Fibroblast of pulmonary artery (primary cell): ENCODE measurements around the gene RUVBL2.

Source experiments
- DNase-seq: peaks from one replicate; pipeline ENCODE4 v3.0.0-alpha.2; 2010; ENCODE audit warnings: low read depth
- H3K4me3 ChIP-seq: replicated peaks from 2 replicates; pipeline ENCODE4 v1.5.1; 2011; ENCODE audit warnings: low read depth, mild to moderate bottlenecking, control low read depth, low read length, moderate library complexity
- TF ChIP-seq, protein P1 (sequence below): IDR thresholded peaks from 2 replicates; pipeline ENCODE4 v1.5.1; 2011; ENCODE audit warnings: mild to moderate bottlenecking, control low read depth, low read length, inconsistent platforms; ENCODE audit errors: missing control alignments

The RUVBL2 gene

DNA sequence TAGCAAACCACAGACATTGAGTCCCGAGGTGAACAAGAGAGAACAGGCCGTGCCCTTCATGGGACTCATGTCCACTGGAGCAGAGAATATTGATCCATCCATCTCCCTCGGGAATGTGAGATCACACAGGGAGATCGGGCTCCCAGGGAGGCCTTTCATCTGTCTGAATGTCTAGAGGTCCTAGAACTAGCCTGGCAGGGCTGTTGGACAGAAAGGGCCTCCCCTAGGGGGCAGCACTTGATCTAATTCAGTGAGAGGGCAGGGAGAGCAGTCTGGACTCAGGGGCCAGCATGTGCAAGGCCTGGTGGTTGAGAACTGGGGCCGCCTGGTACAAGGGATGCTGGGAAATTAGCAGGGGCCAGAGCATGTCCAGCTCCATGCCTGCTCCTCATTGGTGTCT, 4.3 kb downstream of the RUVBL2 start:
- no peak overlapping the region for H3K4me3 ChIP-seq
- peak; percentile 63 for DNase-seq
- TF ChIP-seq, protein P1, sequence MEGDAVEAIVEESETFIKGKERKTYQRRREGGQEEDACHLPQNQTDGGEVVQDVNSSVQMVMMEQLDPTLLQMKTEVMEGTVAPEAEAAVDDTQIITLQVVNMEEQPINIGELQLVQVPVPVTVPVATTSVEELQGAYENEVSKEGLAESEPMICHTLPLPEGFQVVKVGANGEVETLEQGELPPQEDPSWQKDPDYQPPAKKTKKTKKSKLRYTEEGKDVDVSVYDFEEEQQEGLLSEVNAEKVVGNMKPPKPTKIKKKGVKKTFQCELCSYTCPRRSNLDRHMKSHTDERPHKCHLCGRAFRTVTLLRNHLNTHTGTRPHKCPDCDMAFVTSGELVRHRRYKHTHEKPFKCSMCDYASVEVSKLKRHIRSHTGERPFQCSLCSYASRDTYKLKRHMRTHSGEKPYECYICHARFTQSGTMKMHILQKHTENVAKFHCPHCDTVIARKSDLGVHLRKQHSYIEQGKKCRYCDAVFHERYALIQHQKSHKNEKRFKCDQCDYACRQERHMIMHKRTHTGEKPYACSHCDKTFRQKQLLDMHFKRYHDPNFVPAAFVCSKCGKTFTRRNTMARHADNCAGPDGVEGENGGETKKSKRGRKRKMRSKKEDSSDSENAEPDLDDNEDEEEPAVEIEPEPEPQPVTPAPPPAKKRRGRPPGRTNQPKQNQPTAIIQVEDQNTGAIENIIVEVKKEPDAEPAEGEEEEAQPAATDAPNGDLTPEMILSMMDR: peak; percentile 58

DNA sequence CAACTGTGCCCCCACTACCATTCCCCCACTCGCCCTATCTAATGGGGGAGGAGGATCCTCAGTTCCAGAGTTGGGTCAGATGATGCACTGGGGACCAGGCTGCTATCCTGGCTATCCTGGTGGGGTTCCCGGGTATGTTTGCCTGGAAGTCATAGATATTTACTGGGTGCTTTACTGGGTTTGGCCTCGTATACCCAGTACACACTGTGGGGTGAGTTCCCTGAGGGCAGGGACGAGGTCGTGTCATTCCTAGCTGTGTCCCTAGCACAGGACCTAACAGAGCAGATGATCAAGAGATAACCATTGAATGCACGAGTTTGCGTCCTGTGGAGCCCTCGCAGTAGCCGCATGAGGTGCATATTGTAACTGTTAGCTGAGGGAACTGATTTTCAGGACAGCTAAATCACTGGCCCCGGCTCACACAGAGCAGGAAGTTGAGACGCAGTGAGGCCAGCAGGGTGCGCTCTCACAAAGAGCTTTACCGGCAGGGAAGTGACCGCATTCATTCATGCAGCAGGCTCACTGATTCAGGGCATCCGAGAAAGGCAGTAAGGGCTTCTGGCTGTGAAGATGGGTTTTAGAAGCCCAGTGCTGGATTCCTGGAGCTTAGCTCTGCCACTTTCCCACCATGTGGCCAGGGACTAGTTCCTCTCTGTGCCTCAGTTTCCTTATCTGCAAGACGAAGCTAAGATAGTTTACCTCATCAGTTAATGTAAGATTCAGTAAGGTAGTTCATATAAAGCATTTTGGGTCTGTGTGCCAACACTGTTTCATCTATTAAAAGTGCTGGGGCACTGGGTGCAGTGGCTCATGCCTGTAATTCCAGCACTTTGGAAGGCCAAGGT, 6.0 kb downstream of the RUVBL2 start:
- DNase-seq: peak; percentile 79
- TF ChIP-seq, protein P1: peak; percentile 88
- H3K4me3 ChIP-seq: no peak overlapping the region

DNA sequence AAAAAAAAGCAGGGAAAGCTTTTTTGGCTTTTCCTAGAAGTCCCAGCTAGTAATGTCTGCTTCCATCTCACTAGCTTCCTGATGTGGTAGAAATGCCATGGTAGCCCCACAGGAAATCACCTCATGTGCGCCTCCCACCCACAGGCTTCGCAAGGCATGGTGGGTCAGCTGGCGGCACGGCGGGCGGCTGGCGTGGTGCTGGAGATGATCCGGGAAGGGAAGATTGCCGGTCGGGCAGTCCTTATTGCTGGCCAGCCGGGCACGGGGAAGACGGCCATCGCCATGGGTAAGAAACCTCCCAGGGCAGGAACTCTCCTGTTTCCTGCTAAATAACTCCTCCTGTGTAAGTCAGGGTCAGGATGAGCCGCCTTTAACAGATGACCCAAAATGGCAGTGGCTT, 10.4 kb downstream of the RUVBL2 start:
- TF ChIP-seq, protein P1: no peak
- H3K4me3 ChIP-seq: no peak overlapping the region
- no peak for DNase-seq

DNA sequence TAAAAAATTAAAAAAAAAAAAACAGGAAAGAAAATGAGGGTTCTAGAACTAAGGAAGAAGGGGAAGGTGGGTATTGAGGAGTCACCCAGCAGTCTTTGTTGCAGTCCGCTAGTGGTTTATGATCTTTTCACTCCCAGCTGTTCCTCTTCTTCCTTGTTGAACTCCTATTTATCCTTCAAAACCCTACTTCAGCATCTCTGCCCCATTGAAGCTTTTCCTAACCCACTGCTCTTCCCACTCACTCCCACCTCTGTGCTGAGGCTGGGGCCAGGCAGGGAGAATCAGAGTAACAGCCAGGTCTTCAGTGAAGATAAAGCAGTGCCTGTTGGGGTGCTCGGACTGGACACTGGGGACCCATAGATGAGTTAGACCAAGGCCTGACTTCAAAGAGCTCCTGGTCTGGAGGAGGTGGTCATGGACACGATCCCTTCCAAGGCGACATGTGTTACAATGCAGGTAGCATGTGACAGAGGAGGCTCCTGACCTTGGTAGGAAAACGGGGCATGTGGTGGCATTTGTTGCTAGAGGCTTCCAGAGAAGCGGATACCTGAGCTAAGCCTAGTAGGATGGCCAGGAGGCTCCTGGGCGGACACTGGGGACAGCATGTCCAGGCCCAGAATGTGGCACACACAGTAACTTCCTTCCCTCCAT, 11.4 kb downstream of the RUVBL2 start:
- TF ChIP-seq, protein P1: no peak
- DNase-seq: no peak
- no peak overlapping the region for H3K4me3 ChIP-seq

DNA sequence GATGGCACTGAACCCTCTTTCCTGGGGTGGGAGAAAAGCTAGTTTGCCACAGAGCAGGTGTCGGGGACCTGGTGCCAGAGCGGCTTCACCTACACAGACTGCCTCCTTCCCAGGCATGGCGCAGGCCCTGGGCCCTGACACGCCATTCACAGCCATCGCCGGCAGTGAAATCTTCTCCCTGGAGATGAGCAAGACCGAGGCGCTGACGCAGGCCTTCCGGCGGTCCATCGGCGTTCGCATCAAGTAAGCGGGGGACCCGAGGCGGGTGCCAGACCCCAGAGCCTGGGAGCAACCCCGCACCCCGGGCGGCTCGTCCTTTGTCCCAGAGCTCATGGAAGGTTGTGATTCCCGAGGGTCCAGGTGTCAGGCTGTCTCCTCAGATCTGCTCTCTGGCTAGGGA, 13.2 kb downstream of the RUVBL2 start:
- no peak for DNase-seq
- TF ChIP-seq, protein P1: no peak
- H3K4me3 ChIP-seq: no peak overlapping the region

DNA sequence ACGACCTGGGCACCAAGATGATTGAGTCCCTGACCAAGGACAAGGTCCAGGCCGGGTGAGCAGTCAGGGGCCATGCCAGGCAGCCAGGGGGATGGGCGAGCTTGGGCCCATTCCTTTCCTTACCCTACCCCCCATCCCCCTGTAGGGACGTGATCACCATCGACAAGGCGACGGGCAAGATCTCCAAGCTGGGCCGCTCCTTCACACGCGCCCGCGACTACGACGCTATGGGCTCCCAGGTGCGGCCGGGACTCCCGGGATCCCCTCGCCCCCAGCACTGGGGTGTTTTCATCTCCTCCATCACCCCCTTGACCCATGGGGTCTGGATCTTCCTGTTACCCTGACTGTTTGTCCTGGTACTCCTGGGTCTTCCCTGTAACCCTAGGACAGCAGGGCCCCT, 16.1 kb downstream of the RUVBL2 start:
- TF ChIP-seq, protein P1: no peak
- DNase-seq: no peak
- H3K4me3 ChIP-seq: no peak overlapping the region

DNA sequence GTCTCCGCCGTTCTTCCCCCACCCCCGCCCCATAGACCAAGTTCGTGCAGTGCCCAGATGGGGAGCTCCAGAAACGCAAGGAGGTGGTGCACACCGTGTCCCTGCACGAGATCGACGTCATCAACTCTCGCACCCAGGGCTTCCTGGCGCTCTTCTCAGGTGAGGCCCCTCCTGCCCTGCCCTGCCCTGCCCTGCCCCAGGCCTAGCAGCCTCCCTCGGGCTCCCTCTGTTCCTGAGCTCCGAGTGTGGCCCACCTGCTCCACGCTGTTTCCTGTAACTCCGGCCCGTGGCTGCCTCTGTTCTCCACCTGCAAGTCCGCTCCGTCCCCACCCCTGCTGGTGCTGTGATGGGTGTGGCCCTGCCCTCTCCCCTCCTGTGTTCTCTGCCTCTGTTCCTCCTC, 16.8 kb downstream of the RUVBL2 start:
- no peak overlapping the region for H3K4me3 ChIP-seq
- TF ChIP-seq, protein P1: no peak
- no peak for DNase-seq
